SIG-M5 treated with dmso at 0.1 percent for 504 hours (cell line): ENCODE data around the gene LEMD1.
A peak's percentile ranks its signal among the peaks of the same experiment; 100 is the strongest.

Source experiments
- DNase-seq: peaks from one replicate; lab custom pipeline; 2025; ENCODE audit not compliant: unreplicated experiment; lab: John Stamatoyannopoulos, UW

Gene LEMD1

GRCh38 chr1:205356440-205357139, 65.3 kb downstream of the LEMD1 start, which contains the start of gene KLHDC8A:
KLHDC8A (minus strand) TSS chr1:205356922; CDS start chr1:205343604, 13,318 bp downstream.
- DNase-seq: no peak

DNA sequence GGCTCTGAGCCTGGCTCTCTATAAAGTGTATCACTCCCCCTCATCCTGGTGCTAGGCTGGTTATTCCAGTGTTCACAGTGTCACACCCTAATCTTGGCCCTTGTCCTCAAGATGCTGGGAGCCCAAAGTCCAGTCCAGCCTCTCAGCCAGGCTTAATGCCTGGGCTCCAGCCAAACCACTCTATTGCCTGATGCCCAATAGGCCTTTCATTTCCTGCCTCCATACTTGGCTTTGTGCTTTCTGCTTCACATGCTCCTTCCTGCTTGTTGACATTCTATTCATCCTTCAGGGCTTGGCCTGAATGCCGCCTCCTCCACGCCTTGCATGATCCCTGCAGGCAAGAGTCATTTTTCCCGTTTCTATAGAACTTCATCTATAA, 66.8 kb downstream of the LEMD1 start:
- no peak for DNase-seq

DNA sequence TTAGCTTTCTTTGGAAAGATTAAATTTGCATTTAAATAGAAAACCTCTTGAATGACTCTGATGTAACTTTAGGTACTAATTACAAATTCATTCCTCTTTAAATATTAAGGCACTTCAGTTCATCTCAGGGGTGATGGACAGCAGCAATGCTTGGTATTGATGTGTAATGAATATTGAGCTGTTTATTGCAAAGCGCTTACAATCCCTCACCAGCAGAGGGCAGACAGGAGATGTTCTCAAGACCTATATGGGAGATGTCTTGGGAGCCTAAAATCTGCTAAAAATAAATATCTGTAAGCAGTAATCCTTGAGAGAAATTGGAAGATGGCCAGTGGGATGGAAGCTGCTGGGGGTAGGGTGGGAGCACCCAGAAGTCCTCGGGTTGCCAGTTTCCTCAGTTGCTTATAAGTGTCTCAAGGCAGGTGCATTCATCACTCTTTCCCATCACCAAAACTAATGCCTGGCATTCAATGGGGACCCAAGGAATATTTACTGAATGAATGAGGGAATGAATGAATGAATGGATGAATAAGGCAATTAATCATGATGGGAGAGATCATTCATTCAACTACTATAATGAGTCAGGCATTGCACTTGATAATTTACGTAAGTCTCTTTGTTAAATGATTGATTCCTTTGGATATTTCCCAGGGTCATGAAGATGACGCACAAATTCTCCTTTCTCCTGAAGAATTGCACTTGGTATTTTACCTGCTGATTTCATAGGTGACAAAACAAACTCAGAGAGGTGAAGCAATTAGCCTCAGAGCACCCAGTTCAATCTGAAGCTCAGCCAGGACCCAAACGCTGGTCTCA, 67.4 kb downstream of the LEMD1 start:
- peak; percentile 74 for DNase-seq

DNA sequence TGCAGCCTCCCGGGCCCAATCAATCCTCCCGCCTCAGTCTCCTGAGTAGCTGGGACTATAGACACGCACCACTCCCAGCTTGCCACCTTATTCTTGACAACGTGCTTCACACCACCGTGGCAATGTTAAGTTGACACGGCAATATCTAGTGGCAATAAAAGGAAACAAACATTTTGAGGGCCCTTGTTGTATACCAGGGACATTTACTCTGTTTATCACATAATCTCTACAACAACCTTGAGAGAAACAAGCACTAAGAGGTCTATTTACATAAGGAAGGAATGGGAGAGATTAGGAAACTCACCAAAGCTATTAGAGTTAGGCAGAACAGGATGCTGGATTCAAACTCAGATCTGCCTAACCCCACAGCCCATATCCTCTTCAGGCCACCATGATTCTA, 68.2 kb downstream of the LEMD1 start:
- DNase-seq: no peak

GRCh38 chr1:205353191-205353590, 68.7 kb downstream of the LEMD1 start:
- no peak for DNase-seq

DNA sequence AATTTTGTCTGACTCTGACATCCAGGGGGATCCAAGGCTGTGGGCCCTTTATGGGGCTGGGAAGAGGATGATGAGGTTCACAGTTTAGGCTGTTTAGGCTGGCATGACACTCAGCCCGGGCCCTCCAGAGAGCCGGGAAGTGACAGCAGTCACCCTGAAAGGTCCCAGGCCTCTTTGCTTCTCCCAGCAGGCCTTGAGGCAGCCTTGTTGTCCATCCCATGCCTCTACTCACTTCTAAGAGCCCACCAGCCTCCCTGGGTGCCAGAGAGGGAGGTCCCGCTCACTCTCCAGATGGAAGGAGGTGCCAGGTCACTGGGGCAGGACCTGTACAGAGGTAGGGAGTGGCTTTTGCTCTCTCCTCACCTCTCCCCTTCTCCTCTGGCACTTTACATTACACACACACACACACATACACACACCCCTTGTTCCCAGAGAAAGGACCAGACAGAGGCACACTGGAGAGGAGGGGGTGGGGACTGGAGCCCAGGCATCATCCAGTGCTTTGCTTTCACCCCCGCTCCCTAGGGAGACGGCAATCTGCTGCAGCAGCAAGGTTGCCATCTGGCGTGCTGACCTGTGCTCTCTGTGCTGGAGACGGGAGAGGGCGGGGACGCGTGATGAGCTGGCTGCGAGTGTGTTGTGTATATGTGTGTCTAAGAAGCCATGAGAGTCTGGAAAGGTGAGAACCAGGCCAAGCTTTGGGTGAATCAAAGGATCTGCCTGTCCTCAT, 69.7 kb downstream of the LEMD1 start:
- DNase-seq: no peak

DNA sequence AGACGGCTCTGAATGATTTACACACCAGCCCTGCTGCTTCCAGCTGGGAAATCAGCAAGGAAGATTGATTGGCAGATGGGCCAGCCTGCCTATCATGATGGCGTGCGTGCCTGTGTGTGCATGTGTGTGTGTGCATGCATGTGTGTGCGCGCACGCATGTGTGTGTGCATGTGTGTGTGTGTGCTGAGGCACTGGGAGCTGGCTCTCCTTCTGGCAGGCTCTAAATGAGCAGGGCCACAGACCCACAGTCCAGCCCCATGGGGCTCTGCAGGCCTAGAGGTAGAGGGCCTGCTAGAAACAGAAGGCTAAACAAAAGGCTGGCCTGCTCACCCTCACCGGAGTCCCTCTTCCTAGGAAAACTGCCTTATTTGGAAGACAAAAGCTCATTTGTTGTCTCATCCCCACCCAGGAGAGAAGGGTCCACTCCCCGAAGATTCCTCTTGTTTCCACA, 71.1 kb downstream of the LEMD1 start:
- no peak for DNase-seq

DNA sequence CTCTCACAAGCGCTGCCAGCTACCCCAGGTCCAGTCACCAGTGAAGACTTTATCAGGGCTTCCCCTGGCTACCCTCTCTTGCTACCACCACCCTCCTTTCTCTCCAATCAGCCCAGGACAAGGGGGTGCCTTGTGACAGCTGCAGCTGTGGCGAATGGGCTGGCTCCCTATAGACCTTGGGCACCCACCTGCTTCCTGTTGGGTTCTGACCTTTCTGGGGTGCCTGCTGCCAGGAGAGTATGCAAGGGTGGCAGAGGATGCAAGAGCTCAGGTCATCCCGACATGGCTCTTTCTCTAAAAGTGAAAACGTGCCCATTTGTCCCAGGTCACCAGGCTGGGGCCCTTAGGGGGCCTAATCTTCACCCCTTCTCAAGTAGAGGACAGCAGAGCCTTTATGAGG, 71.7 kb downstream of the LEMD1 start:
- no peak for DNase-seq

DNA sequence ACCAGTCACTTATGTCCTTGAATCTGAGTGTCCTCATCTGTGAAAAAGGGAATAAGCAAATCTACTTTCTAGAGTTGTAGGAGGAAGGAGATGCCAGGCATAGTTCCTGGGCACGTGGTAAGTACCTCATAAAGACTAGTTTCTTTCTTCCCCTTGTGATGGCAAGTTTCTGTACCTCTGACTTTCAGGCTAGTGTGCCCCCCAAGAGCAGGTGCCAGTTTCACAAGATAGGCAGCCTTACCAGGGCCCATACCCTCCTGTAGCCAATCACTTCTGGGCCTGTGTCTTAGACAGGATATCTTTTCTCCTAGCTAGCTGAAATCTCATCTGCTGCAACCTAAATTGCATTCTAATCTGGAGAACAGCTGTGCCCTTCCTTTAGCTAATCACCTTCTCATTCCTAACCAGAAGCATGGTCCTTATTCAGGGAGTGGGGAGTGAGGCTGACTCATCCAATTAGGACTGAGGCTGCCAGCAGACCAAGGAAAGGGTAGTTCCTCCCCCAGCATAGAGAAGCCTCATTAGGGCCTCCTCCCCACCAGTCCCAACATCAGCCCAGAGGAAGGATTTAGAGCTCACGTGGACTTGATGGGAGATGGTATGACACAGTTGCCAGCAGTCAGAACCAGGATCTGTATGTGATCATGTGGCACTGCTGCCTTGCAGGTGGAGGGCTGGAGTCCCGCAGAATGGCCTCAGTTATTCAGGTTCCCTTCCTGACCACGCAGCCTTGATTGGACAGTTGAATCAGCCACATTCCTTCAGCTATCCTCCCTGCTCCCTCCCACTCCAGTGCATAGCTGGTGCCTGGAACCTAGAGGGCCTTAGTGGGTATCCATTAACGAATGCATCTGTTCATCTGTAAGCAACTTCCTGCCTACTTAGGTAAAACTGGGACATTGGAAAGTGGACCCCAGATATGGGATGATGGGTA, 73.0 kb downstream of the LEMD1 start:
- no peak for DNase-seq

DNA sequence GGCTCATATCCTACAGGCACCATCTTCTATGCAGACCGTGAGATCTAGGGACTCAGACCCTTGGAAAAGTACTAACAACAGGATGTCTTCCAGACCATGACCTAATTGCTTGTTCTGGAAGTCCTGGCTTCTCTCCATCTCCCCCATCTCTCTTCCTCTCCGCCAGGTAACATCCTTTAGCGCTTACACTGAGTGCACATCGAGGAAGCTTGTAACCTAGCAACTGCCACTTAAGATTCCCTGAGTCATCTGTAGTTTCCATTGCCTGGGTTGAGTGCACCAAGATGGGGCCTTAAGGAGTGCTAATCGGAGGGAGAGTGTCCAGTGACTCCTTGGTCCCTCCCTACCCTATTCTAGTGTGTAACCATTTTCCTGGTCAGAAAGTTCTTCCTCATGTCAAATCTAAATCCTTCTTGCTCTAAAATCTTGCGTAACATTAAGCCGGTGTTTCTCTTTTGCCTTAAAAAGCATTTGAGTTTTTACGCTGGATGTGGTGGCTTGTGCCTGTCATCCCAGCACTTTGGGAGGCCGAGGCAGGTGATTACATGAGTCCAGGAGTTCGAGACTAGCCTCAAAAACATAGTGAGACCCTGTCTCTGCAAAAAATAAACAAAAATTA, 74.8 kb downstream of the LEMD1 start:
- DNase-seq: no peak

DNA sequence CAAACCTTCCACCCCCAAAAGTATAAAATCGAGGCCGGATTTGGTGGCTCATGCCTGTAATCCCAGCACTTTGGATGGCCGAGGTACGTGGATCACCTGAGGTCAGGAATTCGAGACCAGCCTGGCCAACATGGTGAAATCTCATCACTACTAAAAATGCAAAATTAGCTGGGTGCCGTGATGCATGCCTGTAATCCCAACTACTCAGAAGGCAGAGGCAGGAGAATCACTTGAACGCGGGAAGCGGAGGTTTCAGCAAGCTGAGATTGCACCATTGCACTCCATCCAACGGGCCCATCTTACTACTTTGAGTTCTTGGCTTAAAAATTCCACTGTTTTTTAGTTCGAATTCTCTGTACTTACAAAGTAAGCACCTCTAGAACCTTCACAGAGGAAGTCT, 76.1 kb downstream of the LEMD1 start:
- no peak for DNase-seq

GRCh38 chr1:205344066-205344928, 77.6 kb downstream of the LEMD1 start:
- no peak for DNase-seq

DNA sequence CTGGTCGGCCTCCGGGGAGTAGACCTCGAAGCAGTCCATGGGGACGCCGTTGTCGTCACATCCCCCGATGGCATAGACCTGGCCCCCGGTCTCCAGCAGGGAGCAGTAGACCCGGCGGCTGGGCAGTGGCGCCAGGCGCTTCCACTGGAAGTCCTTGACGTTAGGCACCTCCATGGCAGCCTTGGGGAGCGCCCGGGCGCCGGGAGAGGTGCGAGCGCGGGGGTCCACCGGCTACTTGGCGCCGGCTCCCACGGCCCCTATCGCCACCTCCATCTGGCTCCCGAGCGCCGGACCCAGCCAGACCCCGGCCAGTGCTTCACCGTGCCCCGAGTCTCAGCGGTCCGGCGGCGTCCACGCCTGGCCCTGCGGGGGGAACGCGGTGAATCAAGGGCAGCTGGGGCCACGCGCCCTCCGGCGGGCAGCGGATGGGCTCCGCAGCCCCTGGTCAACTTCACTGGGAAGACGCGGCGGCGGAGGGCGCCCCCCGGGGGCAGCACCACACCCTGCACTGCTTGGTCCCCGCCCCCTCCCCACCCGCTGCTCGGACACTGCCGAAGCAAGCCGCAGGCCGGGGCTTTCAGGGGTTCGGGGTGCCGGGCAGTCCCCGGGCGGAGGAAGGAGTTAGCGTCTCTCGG, 78.3 kb downstream of the LEMD1 start:
- no peak for DNase-seq

DNA sequence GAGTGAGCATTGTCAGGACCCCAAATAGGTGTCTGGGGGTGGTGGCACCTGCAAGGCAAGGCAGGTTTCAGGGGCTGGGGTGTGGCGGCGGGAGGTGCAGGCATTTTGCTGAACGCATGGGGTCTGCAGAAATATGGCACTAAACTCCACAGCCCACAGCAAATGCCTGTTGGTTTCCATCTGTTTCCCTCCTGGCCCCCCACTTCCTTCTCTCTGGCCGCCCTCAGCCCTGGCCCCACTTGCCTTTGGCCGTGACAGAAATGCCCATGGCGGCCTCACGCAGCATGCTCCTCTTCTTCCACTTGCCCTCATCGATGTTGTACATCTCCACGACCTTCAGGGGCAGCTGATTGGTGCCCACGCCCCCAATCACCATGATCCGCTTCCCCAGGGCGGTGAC, 78.9 kb downstream of the LEMD1 start:
- DNase-seq: no peak

GRCh38 chr1:205340676-205341075, 81.2 kb downstream of the LEMD1 start:
- DNase-seq: no peak

DNA sequence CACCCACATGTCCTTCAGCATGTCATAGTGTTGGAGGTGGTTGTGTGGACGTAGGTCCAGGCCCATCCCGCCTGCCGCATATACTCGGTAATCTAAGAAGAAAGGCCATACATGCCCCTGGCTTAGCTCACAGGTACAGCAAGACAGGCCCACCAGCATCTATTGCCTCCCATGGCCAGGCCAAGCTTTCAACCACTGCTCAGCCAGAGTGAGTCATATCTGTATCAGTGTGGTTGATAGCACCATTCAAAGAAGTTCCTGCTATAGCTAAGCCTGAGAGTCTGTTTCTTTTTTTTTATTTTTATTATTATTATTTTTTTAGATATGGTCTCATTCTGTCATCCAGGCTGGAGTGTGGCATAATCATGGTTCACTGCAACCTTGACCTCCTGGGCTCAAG, 82.1 kb downstream of the LEMD1 start:
- DNase-seq: no peak

GRCh38 chr1:205339197-205339702, 82.6 kb downstream of the LEMD1 start:
- no peak for DNase-seq

- no peak for DNase-seq
Measured at GRCh38 chr1:205338011-205338410, 83.8 kb downstream of the LEMD1 start.

GRCh38 chr1:205337481-205337880, 84.4 kb downstream of the LEMD1 start:
- DNase-seq: no peak
